ENCODE results near the gene SPPL3.
A peak's percentile ranks its signal among the peaks of the same experiment; 100 is the strongest.

Gene SPPL3

GRCh38 chr12:120721866-120722265 lies 182.3 kb downstream of the SPPL3 start:
- no peak for DNase-seq (ENCODE audit: low read depth in 2 of 2)

DNA sequence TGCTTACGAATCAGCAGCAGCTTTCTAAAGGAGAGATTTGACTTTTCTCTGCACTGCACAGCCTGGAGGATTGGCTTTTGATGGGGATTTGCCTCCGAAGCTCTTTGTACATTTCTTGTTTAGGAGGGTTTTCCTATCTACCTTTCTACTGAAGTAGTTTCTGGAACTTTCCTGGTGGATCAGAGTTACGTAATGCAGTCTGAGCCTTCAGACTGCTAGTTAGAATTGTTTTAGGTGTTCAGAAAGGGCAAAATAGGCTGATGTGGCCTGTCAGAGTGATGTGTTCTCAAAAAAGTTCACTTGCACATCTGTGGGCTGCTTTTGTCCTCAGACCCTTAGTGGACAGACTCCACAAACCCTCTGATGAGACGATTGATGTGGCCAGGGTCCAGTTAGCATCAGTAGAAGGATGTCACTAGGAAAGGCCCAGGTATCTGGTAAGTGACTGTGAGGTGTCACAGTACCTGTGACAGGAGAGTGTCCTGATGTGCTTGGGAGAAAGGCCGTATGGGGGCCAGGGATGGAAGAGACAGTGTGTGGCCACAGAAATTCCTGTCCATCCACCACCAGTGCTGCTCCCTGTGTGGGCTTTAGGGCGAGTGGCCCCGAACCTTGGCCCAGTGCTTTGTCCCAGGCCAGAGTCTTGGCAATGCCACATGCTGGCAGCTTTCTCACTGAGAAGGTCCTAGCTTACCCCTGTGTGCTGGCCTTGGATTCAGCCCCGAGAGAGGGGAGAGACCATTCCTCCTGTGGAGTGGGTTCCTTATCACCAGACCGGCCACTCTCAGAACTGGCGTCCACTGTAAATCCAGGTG lies 183.0 kb downstream of the SPPL3 start:
- DNase-seq (ENCODE audit: low read depth in 2 of 2), result no peak

GRCh38 chr12:120720234-120720986 lies 183.7 kb downstream of the SPPL3 start:
- DNase-seq (ENCODE audit: low read depth in 2 of 2), result no peak

DNA sequence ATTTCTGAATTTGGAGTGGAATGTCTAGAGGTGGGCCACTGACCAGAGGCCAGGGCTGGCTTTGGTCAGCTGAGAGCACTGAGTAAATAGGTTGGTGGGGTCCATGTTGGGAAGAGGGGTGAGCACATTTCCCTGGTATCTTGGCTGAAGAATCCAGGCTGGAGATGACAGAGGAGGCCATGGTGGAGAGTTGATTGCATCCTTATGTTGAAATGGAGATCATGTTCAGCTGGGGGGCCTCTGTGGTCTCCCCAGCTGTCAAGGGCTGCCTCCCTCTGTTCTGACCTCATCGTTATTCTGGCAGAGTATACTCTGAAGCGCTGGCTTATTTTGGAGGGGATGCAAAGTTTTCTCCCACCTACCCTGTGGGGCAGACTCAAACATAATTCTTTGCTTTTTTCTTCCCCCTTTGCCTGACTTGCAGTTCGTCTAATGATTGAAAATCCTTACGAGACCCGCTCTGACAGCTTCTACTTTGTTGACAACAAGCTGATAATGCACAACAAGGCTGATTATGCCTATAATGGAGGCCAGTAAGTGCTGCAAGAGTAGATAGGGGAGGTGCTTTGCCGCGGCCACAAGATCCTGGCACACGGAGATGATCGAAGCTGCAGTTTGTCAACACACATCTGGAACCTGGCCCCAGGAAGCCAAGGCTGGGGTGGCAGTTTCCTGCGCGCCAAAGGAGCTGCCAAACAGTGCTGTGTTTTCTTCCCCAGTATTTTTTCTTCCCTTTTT lies 184.5 kb downstream of the SPPL3 start:
- no peak for DNase-seq (ENCODE audit: low read depth in 2 of 2)

- no peak for DNase-seq (ENCODE audit: low read depth in 2 of 2)
Observed at GRCh38 chr12:120719072-120719471, 185.1 kb downstream of the SPPL3 start.

DNA sequence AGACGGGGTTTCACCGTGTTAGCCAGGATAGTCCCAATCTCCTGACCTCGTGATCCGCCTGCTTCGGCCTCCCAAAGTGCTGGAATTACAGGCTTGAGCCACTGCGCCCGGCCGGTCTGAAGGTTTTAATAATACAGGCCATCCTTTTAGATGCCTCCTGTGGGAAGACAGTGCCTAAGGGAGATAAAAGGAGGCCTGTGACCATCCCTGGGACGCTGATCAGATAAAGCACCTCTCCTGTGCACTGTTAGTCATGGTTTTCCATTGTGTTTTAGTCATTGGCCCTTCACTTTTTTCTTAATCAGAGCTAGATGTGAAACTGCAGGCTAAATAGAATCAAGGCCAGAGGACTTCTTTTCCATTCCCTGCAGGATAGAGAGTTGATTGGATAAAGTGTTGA lies 186.1 kb downstream of the SPPL3 start:
- no peak for DNase-seq (ENCODE audit: low read depth in 2 of 2)

DNA sequence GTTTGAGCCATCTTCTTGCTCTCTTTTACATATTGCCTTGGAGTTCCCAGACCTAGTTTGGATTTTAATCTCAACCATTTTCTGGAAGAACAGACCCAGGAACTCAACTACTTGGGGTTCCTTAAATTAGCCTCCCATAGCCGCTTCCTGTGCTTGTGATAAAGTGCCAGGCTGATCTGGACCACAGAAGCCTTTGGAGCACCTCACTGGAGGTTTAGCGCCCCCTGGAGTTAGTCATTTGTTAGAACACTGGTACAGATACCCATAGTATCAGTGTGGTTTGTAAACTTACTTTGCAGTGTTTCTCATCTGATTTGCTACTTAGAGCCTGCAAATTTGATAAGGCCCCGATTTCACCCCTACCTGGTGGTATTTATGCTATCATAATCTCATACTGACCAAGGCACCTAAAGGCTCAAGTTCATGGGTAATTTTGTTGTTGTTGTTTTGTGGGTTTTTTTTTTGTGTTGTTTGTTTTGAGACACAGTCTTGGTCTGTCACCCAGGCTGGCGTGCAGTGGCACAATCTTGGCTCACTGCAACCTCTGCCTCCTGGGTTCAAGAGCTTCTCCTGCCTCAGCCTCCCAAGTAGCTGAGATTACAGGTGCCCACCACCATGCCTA lies 190.2 kb downstream of the SPPL3 start:
- peak; percentile 17 to 53 for DNase-seq (ENCODE audit: low read depth in 2 of 2)

- DNase-seq (ENCODE audit: low read depth in 2 of 2), result no peak
Observed at GRCh38 chr12:120712610-120713009, 191.5 kb downstream of the SPPL3 start.

Data from stimulated activated CD4-positive, alpha-beta T cell treated with anti-CD3 and anti-CD28 coated beads, Interleukin-1b, Interleukin-23, amount 100 ng/mL, for 1 hour (primary cell).